ENCODE results near the gene PRELP. TPM values are rescaled to one million over a fixed set of nuclear protein-coding genes. Genes with fewer than 3 reads are reported as not detected.

PRELP gene
- total and polyA plus RNA-seq, 10 of the 15 experiments (the other 5 are each of a cell fraction or from before 2014, with no cell fraction given): 0.03 to 0.05 TPM; not detected in 8

- TF ChIP-seq ZBTB4 (CRISPR knock-in tag; IDR thresholded peaks at IDR 0.05) (no peak), FOS (IDR thresholded peaks at IDR 0.05; ENCODE audit: borderline replicate concordance, extremely low read depth, insufficient read length) (no peak), NBN (IDR thresholded peaks at IDR 0.05) (no peak)
- TF ChIP-seq, protein P1, sequence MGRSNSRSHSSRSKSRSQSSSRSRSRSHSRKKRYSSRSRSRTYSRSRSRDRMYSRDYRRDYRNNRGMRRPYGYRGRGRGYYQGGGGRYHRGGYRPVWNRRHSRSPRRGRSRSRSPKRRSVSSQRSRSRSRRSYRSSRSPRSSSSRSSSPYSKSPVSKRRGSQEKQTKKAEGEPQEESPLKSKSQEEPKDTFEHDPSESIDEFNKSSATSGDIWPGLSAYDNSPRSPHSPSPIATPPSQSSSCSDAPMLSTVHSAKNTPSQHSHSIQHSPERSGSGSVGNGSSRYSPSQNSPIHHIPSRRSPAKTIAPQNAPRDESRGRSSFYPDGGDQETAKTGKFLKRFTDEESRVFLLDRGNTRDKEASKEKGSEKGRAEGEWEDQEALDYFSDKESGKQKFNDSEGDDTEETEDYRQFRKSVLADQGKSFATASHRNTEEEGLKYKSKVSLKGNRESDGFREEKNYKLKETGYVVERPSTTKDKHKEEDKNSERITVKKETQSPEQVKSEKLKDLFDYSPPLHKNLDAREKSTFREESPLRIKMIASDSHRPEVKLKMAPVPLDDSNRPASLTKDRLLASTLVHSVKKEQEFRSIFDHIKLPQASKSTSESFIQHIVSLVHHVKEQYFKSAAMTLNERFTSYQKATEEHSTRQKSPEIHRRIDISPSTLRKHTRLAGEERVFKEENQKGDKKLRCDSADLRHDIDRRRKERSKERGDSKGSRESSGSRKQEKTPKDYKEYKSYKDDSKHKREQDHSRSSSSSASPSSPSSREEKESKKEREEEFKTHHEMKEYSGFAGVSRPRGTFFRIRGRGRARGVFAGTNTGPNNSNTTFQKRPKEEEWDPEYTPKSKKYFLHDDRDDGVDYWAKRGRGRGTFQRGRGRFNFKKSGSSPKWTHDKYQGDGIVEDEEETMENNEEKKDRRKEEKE (IDR thresholded peaks at IDR 0.05): no peak
Measured at GRCh38 chr1:203470240-203470639, 5.4 kb upstream of the PRELP start (continued).

DNA sequence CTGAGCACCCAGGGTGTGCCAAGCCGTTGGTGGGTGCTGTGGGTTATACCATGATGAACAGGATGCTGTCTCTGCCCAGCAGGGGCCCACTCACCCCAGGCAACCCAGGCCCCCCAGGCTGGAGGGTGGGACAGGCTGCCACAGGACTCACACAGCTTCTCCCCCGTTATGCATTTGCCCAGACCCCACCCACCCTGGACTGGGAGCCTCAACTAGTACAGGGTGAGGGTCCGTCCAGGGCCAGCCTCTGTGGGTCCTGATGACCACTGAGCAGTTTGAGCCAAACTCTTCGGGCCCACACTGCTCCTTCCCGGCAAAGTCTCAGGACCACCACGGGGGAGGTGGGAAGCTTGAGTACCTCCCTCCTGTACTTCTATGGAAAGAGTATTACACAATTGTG lies 3.8 kb upstream of the PRELP start:
- SMC1A ChIA-PET (ENCODE audit: uncharacterized antibody, unreplicated experiment): interaction anchor here (0.5 kb wide), 1 partner anchor 130 kb away, joined by 3 read pairs; no protein-coding TSS in a partner anchor
- Histone ChIP-seq H3K4me3 (no peak overlapping the region), H2AFZ (ENCODE audit: control insufficient read depth, low read depth, low read length) (no peak overlapping the region), H3K4me1 (ENCODE audit: control insufficient read depth, insufficient read depth, low read length) (no peaks in the 10 kb centered on the region; the same call in 1 of the 2 replicates), H4K20me1 (ENCODE audit: control insufficient read depth, insufficient read depth) (no peaks in the 10 kb centered on the region), H3K79me2 (ENCODE audit: control insufficient read depth, insufficient read depth, low read length) (no peaks in the 10 kb centered on the region), H3K9ac (ENCODE audit: control insufficient read depth, insufficient read depth, low read length) (no peak overlapping the region), H3K36me3 (ENCODE audit: control insufficient read depth in 2 of 2, insufficient read depth in 2 of 2, low read length in 1 of 2) (no peaks in the 10 kb centered on the region), H3K27me3 (replicated peaks in 1 of 2; ENCODE audit: control insufficient read depth in 2 of 2, insufficient read depth in 2 of 2, low read length in 1 of 2) (peaks cover 2 to 6% of the 10 kb centered on the region in 2 experiments; a peak in 2 of 4 replicates), H3K27ac (ENCODE audit: control insufficient read depth, insufficient read depth) (no peak overlapping the region), H3K4me2 (ENCODE audit: control insufficient read depth, insufficient read depth) (no peak overlapping the region), H3K9me3 (replicated peaks; ENCODE audit: control insufficient read depth, insufficient read depth, low read length) (no peaks in the 10 kb centered on the region)
- RAD21 ChIA-PET (ENCODE audit: unreplicated experiment): no interaction called here
- ATAC-seq (no peak), DNase-seq (ENCODE audit: low read depth, low spot score) (no peak), FAIRE-seq (no peak)
- 20% methylated on average over 6 of the region's 6 CpGs for WGBS (ENCODE audit: insufficient coverage, insufficient replicate concordance, low lambda C conversion rate, missing lambda C conversion rate)
- TF ChIP-seq PAX8 (IDR thresholded peaks at IDR 0.05): no peak
- TF ChIP-seq IRF4 (IDR thresholded peaks at IDR 0.05; ENCODE audit: low read depth, low read length): no peak
- TF ChIP-seq, protein P2, sequence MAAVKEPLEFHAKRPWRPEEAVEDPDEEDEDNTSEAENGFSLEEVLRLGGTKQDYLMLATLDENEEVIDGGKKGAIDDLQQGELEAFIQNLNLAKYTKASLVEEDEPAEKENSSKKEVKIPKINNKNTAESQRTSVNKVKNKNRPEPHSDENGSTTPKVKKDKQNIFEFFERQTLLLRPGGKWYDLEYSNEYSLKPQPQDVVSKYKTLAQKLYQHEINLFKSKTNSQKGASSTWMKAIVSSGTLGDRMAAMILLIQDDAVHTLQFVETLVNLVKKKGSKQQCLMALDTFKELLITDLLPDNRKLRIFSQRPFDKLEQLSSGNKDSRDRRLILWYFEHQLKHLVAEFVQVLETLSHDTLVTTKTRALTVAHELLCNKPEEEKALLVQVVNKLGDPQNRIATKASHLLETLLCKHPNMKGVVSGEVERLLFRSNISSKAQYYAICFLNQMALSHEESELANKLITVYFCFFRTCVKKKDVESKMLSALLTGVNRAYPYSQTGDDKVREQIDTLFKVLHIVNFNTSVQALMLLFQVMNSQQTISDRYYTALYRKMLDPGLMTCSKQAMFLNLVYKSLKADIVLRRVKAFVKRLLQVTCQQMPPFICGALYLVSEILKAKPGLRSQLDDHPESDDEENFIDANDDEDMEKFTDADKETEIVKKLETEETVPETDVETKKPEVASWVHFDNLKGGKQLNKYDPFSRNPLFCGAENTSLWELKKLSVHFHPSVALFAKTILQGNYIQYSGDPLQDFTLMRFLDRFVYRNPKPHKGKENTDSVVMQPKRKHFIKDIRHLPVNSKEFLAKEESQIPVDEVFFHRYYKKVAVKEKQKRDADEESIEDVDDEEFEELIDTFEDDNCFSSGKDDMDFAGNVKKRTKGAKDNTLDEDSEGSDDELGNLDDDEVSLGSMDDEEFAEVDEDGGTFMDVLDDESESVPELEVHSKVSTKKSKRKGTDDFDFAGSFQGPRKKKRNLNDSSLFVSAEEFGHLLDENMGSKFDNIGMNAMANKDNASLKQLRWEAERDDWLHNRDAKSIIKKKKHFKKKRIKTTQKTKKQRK (IDR thresholded peaks at IDR 0.05; ENCODE audit: low read depth, low read length): no peak
- in situ Hi-C loops (cut with MboI): no loop called here
- intact Hi-C loops (cut with micrococcal nuclease; ENCODE audit: unreplicated experiment): no loop called here
- POLR2A ChIA-PET: no interaction called here
- CTCF ChIA-PET: interaction anchor here (0.6 to 1.6 kb wide), 4 partner anchors 14 to 204 kb away, joined by 3 read pairs; no protein-coding TSS in a partner anchor
- no TSS peak for BruUV-seq (replicated peaks)

Data from GM12878 (cell line).